ENCODE measurements around the gene LAMA5. TPM values are rescaled to one million over a fixed set of nuclear protein-coding genes. Genes with fewer than 3 reads are reported as not detected.
A peak's percentile ranks its signal among the peaks of the same experiment; 100 is the strongest.

LAMA5 gene
- total RNA-seq, 2 experiments from 2014 or later = 0.81 to 1.5 TPM

- peaks cover 11% of the 10 kb centered on the region for H3K36me3 Mint-ChIP-seq (ENCODE audit: low read depth)
- H3K27ac Mint-ChIP-seq = no peak overlapping the region
- no peaks in the 10 kb centered on the region for H3K27me3 Mint-ChIP-seq (ENCODE audit: low read depth)
- CTCF ChIA-PET = no interaction called here
- no peak for DNase-seq
- intact Hi-C loops (cut with micrococcal nuclease) = no loop called here
- no peaks in the 10 kb centered on the region for H3K9me3 Mint-ChIP-seq
- no peak overlapping the region for H3K4me3 Mint-ChIP-seq
- no peaks in the 10 kb centered on the region for H3K4me1 Mint-ChIP-seq (ENCODE audit: low read depth)
These were observed 56.0 kb downstream of the LAMA5 start for GRCh38 chr20:62311150-62311549.

GRCh38 chr20:62310757-62311121 lies 56.4 kb downstream of the LAMA5 start:
- intact Hi-C loops (cut with micrococcal nuclease) = no loop called here
- peaks cover 13% of the 10 kb centered on the region for H3K36me3 Mint-ChIP-seq (ENCODE audit: low read depth)
- no peak overlapping the region for H3K27ac Mint-ChIP-seq
- no peak for DNase-seq
- CTCF ChIA-PET = no interaction called here
- H3K4me1 Mint-ChIP-seq (ENCODE audit: low read depth) = no peaks in the 10 kb centered on the region
- no peaks in the 10 kb centered on the region for H3K9me3 Mint-ChIP-seq
- no peaks in the 10 kb centered on the region for H3K27me3 Mint-ChIP-seq (ENCODE audit: low read depth)
- no peak overlapping the region for H3K4me3 Mint-ChIP-seq

GRCh38 chr20:62309947-62310756 lies 57.0 kb downstream of the LAMA5 start:
- intact Hi-C loops (cut with micrococcal nuclease) = no loop called here
- no peaks in the 10 kb centered on the region for H3K9me3 Mint-ChIP-seq
- DNase-seq = no peak
- H3K36me3 Mint-ChIP-seq (ENCODE audit: low read depth) = peaks cover 16% of the 10 kb centered on the region
- H3K4me1 Mint-ChIP-seq (ENCODE audit: low read depth) = peaks cover 6% of the 10 kb centered on the region
- H3K4me3 Mint-ChIP-seq = no peak overlapping the region
- CTCF ChIA-PET = no interaction called here
- no peaks in the 10 kb centered on the region for H3K27me3 Mint-ChIP-seq (ENCODE audit: low read depth)
- H3K27ac Mint-ChIP-seq = no peak overlapping the region

DNA sequence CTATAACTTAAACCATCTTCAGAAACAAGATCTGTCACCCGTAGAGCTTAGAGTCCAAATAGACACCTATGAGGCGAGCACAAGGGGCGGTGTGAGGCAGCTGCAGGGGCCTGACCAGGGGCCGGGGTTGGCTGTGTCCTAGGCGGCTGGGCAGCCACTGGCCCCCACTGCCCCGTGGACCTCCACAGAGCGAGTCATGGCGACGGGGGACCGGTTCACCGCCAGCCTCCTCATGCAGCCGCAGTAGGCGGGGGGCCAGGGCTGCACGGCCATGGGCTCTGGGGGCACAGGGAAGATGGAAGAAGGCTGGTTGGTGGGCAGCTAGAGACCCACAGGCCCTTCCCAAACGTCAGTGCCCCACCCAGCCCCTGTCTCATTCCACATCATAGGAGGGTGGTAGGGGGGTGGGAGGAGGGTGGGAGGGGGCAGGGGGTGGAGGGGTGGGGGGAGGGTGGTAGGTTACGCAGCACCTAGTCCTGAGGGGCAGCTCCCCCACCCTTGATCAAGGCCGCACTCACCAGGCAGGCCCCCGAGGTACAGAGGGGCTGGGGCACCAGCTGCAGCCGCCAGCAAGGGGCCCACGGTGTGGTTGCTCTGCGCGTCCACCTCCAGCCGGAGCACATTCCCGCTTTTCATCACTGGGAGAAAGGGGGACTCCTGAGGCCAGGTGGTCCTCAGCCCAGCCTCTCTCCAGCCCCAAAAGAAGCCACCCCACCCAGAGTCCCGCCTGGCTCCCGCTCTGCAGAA lies 57.7 kb downstream of the LAMA5 start:
- no peak overlapping the region for H3K27ac Mint-ChIP-seq
- no peak for DNase-seq
- H3K9me3 Mint-ChIP-seq = no peaks in the 10 kb centered on the region
- peaks cover 20% of the 10 kb centered on the region for H3K36me3 Mint-ChIP-seq (ENCODE audit: low read depth)
- H3K27me3 Mint-ChIP-seq (ENCODE audit: low read depth) = no peaks in the 10 kb centered on the region
- no peak overlapping the region for H3K4me3 Mint-ChIP-seq
- CTCF ChIA-PET = no interaction called here
- intact Hi-C loops (cut with micrococcal nuclease) = no loop called here
- H3K4me1 Mint-ChIP-seq (ENCODE audit: low read depth) = peaks cover 14% of the 10 kb centered on the region

- intact Hi-C loops (cut with micrococcal nuclease) = no loop called here
- CTCF ChIA-PET = no interaction called here
- Mint-ChIP-seq H3K27ac (no peak overlapping the region), H3K36me3 (ENCODE audit: low read depth) (peaks cover 30% of the 10 kb centered on the region), H3K9me3 (no peaks in the 10 kb centered on the region), H3K4me1 (ENCODE audit: low read depth) (peaks cover 19% of the 10 kb centered on the region), H3K27me3 (ENCODE audit: low read depth) (no peaks in the 10 kb centered on the region), H3K4me3 (no peak overlapping the region)
- DNase-seq = no peak
These were observed 58.9 kb downstream of the LAMA5 start for GRCh38 chr20:62308102-62308822.

- no peaks in the 10 kb centered on the region for H3K9me3 Mint-ChIP-seq
- H3K4me1 Mint-ChIP-seq (ENCODE audit: low read depth) = peaks cover 19% of the 10 kb centered on the region
- intact Hi-C loops (cut with micrococcal nuclease) = no loop called here
- H3K27ac Mint-ChIP-seq = no peak overlapping the region
- H3K36me3 Mint-ChIP-seq (ENCODE audit: low read depth) = peaks cover 30% of the 10 kb centered on the region
- H3K4me3 Mint-ChIP-seq = no peak overlapping the region
- no peak for DNase-seq
- H3K27me3 Mint-ChIP-seq (ENCODE audit: low read depth) = no peaks in the 10 kb centered on the region
- CTCF ChIA-PET = interaction anchor here (0.9 kb wide), 1 partner anchor 76 kb away, joined by 3 read pairs; no protein-coding TSS in a partner anchor
These were observed 59.6 kb downstream of the LAMA5 start for GRCh38 chr20:62307226-62308101.

GRCh38 chr20:62306414-62307187 lies 60.5 kb downstream of the LAMA5 start:
- H3K27me3 Mint-ChIP-seq (ENCODE audit: low read depth) = no peaks in the 10 kb centered on the region
- H3K27ac Mint-ChIP-seq = no peak overlapping the region
- peaks cover 20% of the 10 kb centered on the region for H3K4me1 Mint-ChIP-seq (ENCODE audit: low read depth)
- CTCF ChIA-PET = interaction anchor here (0.9 to 1.1 kb wide), 2 partner anchors 77 to 83 kb away, joined by 3 read pairs; no protein-coding TSS in a partner anchor
- no peaks in the 10 kb centered on the region for H3K9me3 Mint-ChIP-seq
- H3K4me3 Mint-ChIP-seq = no peak overlapping the region
- intact Hi-C loops (cut with micrococcal nuclease) = no loop called here
- peaks cover 30% of the 10 kb centered on the region for H3K36me3 Mint-ChIP-seq (ENCODE audit: low read depth)
- no peak for DNase-seq

- Mint-ChIP-seq H3K36me3 (ENCODE audit: low read depth) (peaks cover 30% of the 10 kb centered on the region), H3K4me3 (peak overlapping the region; percentile 55), H3K4me1 (ENCODE audit: low read depth) (peaks cover 24% of the 10 kb centered on the region), H3K27ac (no peak overlapping the region), H3K9me3 (no peaks in the 10 kb centered on the region), H3K27me3 (ENCODE audit: low read depth) (no peaks in the 10 kb centered on the region)
- intact Hi-C loops (cut with micrococcal nuclease) = no loop called here
- no peak for DNase-seq
- CTCF ChIA-PET = interaction anchor here (1.1 kb wide), 1 partner anchor 84 kb away, joined by 3 read pairs; no protein-coding TSS in a partner anchor
These were observed 61.2 kb downstream of the LAMA5 start for GRCh38 chr20:62305765-62306413.

DNA sequence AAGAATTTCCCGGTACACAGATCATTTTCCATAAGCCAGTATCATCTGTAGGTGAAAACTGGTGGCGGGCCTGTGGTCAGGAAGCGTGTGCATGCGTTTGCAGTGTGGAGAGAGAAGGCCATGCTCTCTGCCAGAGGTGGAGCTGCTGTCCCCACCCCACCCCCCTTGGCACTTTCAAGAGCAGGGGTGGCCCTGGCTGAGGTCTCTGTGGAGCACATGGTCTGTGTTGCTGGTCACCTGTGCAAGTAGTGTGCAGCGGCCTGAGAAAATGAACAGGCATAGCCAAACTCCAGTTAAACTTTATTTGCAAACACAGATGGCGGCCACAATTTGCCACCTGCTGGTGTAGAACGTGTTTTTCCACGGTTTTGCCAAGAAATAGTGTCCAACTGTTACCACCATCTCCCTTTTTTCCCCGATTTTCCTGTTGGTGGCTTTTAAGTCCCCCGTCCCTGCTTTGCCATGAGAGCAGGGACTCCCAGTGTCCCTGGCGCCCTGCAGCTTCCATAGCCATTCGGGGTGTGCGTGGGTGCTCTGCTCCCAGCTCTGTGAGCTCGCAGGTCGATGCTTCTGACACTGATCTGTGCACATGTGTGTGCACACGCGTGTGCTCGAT lies 61.9 kb downstream of the LAMA5 start:
- Mint-ChIP-seq H3K27me3 (ENCODE audit: low read depth) (no peaks in the 10 kb centered on the region), H3K36me3 (ENCODE audit: low read depth) (peaks cover 30% of the 10 kb centered on the region), H3K4me3 (peak overlapping the region; percentile 89), H3K27ac (no peak overlapping the region), H3K4me1 (ENCODE audit: low read depth) (peaks cover 24% of the 10 kb centered on the region), H3K9me3 (no peaks in the 10 kb centered on the region)
- CTCF ChIA-PET = no interaction called here
- no peak for DNase-seq
- intact Hi-C loops (cut with micrococcal nuclease) = no loop called here

DNA sequence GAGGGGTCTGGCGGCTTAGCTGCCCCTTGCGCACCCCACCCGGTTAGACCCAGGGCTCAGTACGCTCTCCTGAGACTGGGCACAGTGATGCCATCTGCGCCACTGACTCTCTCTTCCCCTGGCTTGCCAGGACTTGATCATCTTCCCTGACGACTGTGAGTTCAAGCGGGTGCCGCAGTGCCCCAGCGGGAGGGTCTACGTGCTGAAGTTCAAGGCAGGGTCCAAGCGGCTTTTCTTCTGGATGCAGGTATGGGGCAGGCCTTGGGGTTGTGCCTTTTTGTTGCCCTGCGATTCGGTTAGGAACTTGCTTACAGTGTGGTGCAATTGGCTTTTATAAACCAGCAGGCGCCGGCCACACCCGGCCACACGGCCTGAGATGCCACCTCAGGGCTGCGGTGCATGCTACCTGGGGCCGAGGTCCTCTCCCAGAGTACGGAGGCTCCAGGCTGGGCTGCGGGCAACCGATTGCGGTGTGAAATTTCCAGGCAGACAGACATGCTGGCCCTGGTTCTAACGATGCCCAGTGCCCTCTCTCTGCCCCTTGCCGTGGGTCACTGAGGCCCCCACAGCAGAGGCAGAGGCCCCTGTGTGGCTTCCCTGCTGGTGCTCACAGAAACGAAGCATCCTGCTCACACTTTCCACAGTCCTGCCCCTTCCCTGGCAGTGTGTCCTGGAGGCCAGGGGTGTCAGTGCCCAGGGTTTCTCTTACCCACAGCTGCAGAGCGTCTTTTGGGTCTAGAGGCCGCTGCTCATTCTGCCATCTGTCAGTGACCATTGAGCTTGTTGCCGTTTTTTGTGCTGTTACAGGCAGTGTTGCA lies 62.6 kb downstream of the LAMA5 start:
- peak overlapping the region; percentile 89 for H3K4me3 Mint-ChIP-seq
- H3K4me1 Mint-ChIP-seq (ENCODE audit: low read depth) = peaks cover 24% of the 10 kb centered on the region
- CTCF ChIA-PET = interaction anchor here (1.1 kb wide), 1 partner anchor 78 kb away, joined by 5 read pairs; no protein-coding TSS in a partner anchor
- no peaks in the 10 kb centered on the region for H3K27me3 Mint-ChIP-seq (ENCODE audit: low read depth)
- H3K27ac Mint-ChIP-seq = no peak overlapping the region
- H3K9me3 Mint-ChIP-seq = no peaks in the 10 kb centered on the region
- intact Hi-C loops (cut with micrococcal nuclease) = loop anchor here (5.0 kb wide), 2 partner anchors 63 to 237 kb away; partner anchors contain the start of genes LAMA5 and TAF4
- H3K36me3 Mint-ChIP-seq (ENCODE audit: low read depth) = peaks cover 30% of the 10 kb centered on the region
- no peak for DNase-seq
